Esophagus muscularis mucosa (tissue), 4 donors: Measurements from ENCODE around the gene EDIL3. TPM values are rescaled to one million over a fixed set of nuclear protein-coding genes. Genes with fewer than 3 reads are reported as not detected.

ENCODE experiments used
- DNase-seq: peaks from one replicate; pipeline ENCODE4 v3.0.0-alpha.2; 2017; ENCODE audit errors: extremely low spot score
- H3K27ac ChIP-seq, 4 donors: fragments of 200-600 bp; sonication (generic); replicated peaks in 1 of 4; 1 replicate in 3 of 4; 2 replicates in 1 of 4; pipeline ENCODE4 v1.5.1; 2016 to 2019; ENCODE audit warnings: mild to moderate bottlenecking in 1 of 4
- H3K27me3 ChIP-seq, 4 donors: fragments of 200-600 bp; sonication (generic); one replicate each; pipeline versions ENCODE4 v1.5.1 to v1.6.0; 2016 to 2019
- H3K36me3 ChIP-seq, 4 donors: fragments of 200-600 bp; sonication (generic); one replicate each; pipeline ENCODE4 v1.5.1; 2016 to 2019
- H3K4me1 ChIP-seq, 4 donors: fragments of 200-600 bp; sonication (generic); one replicate each; pipeline ENCODE4 v1.5.1; 2016 to 2019
- H3K4me3 ChIP-seq, 4 donors: fragments of 200-600 bp; sonication (generic); 1 replicate in 2 of 4; 2 replicates in 2 of 4; pipeline ENCODE4 v1.5.1; 2016 to 2019; ENCODE audit warnings: mild to moderate bottlenecking in 4 of 4, moderate library complexity in 1 of 4
- H3K9me3 ChIP-seq, 4 donors: fragments of 200-600 bp; sonication (generic); 1 replicate in 3 of 4; 2 replicates in 1 of 4; pipeline ENCODE4 v1.5.1; 2016 to 2019
- EP300 ChIP-seq: sonication (generic); formaldehyde crosslinking; IDR thresholded peaks from one replicate; pipeline ENCODE4 v1.6.1; 2017; ENCODE audit warnings: antibody characterized with exemption
- POLR2A ChIP-seq: fragments of 450-650 bp; IDR thresholded peaks from one replicate; pipeline ENCODE4 v1.6.1; 2017; ENCODE audit warnings: antibody characterized with exemption, moderate library complexity, mild to moderate bottlenecking, low read depth
- POLR2AphosphoS5 ChIP-seq, 2 donors: sonication (generic); formaldehyde crosslinking; IDR thresholded peaks; one replicate each; pipeline ENCODE4 v1.6.1; 2017; ENCODE audit warnings: antibody characterized with exemption in 2 of 2
- WGBS: methylation state at CpG from one replicate; pipeline ENCODE4 v1.1.5; 2018; 5-methylcytosine and 5-hydroxymethylcytosine counted together
- intact Hi-C: fragments of 100-400 bp; cut with DNase I; formaldehyde crosslinking; loops from one replicate; pipeline ENCODE4 v1.15.1; 2023
- total RNA-seq, 4 donors: library from RNA; depleted of rRNA; stranded (reverse); fragments of >200 nt; gene quantifications; one replicate each; pipeline versions ENCODE4 v1.1.0 to v1.2.1, GENCODE V29; 2016
- TF ChIP-seq, protein P1 (sequence below), 3 experiments: fragments of 200-600 bp in 2 of 3; fragments of 450-650 bp in 1 of 3; sonication (generic) in 2 of 3; IDR thresholded peaks; one replicate each; pipeline ENCODE4 v1.5.1; 2017 to 2019; ENCODE audit warnings: antibody characterized with exemption in 3 of 3, mild to moderate bottlenecking in 2 of 3, moderate library complexity in 1 of 3

The EDIL3 gene
- total RNA-seq, 4 donors from 2014 or later = 10.0 to 17.9 (median 10.8) TPM

DNA sequence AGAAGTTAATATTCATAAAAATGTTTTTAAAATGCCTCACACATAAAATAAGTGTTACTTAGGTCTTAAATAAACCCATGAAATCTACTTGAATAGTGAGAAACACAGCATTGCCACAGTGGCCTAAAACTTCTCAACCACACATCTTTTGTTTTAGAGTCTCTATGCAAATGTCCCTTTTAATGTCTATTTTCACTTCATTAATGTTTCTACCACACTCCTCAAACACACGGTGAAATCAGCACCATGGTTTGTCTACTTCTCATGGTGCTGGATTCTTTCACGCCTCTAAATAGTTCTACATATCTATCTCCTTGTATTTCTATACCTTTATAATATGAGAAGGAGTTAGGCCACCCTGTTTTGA is 111.2 kb downstream of the EDIL3 start:
- no peak for TF ChIP-seq POLR2A
- TF ChIP-seq, protein P1, sequence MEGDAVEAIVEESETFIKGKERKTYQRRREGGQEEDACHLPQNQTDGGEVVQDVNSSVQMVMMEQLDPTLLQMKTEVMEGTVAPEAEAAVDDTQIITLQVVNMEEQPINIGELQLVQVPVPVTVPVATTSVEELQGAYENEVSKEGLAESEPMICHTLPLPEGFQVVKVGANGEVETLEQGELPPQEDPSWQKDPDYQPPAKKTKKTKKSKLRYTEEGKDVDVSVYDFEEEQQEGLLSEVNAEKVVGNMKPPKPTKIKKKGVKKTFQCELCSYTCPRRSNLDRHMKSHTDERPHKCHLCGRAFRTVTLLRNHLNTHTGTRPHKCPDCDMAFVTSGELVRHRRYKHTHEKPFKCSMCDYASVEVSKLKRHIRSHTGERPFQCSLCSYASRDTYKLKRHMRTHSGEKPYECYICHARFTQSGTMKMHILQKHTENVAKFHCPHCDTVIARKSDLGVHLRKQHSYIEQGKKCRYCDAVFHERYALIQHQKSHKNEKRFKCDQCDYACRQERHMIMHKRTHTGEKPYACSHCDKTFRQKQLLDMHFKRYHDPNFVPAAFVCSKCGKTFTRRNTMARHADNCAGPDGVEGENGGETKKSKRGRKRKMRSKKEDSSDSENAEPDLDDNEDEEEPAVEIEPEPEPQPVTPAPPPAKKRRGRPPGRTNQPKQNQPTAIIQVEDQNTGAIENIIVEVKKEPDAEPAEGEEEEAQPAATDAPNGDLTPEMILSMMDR (IDR thresholded peaks at IDR 0.05) = no peak
- TF ChIP-seq EP300 = no peak
- no peak for TF ChIP-seq POLR2AphosphoS5 (IDR thresholded peaks at IDR 0.05)
- no peaks in the 10 kb centered on the region for H3K27me3 ChIP-seq
- no peaks in the 10 kb centered on the region for H3K9me3 ChIP-seq
- H3K27ac ChIP-seq = no peak overlapping the region
- H3K4me1 ChIP-seq = no peaks in the 10 kb centered on the region
- DNase-seq = no peak
- intact Hi-C loops = no loop called here
- H3K4me3 ChIP-seq = no peak overlapping the region
- WGBS = 84% methylated on average over 2 of the region's 2 CpGs
- no peaks in the 10 kb centered on the region for H3K36me3 ChIP-seq

DNA sequence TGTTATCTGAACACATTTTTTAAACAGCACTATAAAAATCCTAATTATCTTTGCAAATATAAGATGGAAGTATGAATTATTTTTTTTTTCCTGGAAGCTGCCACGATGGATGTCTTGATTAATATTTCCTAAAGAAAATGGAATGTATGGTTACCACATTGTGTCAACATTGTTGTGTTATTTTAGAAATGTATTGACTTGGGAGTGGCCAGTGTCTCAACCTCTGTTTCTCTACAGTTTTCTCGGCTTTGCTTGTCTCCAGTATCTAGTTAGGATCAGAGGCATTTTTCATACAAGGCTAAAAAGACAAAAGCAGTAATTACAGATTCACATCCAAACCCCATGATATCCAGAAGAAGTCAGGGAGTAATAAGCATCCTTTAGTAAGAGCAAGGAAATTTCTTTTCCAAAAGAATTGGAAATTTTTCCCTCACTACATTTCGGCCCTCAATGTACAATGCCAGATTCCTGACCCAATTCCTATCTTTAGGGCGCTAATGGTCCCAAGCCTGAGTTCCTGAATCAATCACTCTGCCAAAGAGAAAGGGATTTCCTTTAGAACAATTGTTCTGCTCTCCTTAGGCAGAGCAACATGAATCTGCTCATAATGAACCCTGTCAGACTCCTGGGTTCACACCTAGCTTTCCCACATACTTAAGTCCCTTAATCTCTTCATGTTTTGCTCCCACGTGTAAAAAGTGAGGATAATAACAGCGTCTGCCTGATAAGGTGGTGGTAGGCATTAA is 111.7 kb downstream of the EDIL3 start:
- Histone ChIP-seq H3K9me3 (no peaks in the 10 kb centered on the region), H3K27ac (no peak overlapping the region), H3K36me3 (no peaks in the 10 kb centered on the region), H3K4me1 (no peaks in the 10 kb centered on the region), H3K4me3 (no peak overlapping the region), H3K27me3 (no peaks in the 10 kb centered on the region)
- TF ChIP-seq POLR2A (no peak), EP300 (no peak), POLR2AphosphoS5 (IDR thresholded peaks at IDR 0.05) (no peak)
- TF ChIP-seq, protein P1 (IDR thresholded peaks at IDR 0.05) = no peak
- no peak for DNase-seq
- intact Hi-C loops = no loop called here
- 72% methylated on average over 6 of the region's 6 CpGs for WGBS

DNA sequence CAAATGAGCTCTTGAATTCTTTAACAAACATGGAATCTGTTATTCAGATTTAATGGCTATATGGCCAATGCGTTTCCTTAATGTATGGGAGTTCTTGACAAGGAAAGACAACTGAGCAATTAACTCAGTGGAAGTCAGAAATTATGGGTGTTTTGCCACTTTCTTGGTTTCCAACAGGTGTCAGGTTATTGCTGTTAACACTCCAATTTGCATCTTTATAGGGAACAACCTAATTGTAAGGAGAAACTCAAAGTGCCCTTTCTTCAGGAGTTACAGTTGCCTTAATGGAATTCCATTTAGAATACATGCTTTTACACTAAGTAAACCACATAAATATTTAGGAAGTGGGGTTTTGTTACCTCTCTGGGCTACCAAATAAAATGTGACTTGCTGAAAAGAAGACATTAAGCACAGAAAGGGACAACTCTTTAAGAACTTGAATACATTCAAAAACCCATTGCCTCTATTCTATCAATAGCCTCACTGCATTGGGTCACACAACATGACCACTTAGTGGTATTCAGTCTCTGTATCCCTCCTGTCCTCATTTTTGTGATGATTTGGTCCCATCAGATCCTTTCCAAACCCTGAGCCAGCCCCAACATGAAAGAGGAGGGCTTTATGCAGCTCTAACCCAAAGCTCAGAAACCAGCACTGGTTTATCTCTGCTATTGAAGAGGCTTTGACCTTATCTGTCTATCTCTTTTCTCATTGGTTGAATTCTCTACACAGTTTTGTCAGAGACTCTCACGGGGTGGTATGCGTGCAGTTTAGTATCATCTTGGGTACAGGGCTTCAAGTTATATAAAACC is 118.7 kb downstream of the EDIL3 start:
- Histone ChIP-seq H3K27me3 (no peaks in the 10 kb centered on the region), H3K4me3 (no peak overlapping the region), H3K4me1 (no peaks in the 10 kb centered on the region), H3K36me3 (no peaks in the 10 kb centered on the region), H3K9me3 (no peaks in the 10 kb centered on the region), H3K27ac (no peak overlapping the region)
- intact Hi-C loops = no loop called here
- WGBS = 81% methylated on average over 3 of the region's 3 CpGs
- no peak for DNase-seq
- TF ChIP-seq POLR2A (no peak), EP300 (no peak), POLR2AphosphoS5 (IDR thresholded peaks at IDR 0.05) (no peak)
- TF ChIP-seq, protein P1 (IDR thresholded peaks at IDR 0.05) = no peak

DNA sequence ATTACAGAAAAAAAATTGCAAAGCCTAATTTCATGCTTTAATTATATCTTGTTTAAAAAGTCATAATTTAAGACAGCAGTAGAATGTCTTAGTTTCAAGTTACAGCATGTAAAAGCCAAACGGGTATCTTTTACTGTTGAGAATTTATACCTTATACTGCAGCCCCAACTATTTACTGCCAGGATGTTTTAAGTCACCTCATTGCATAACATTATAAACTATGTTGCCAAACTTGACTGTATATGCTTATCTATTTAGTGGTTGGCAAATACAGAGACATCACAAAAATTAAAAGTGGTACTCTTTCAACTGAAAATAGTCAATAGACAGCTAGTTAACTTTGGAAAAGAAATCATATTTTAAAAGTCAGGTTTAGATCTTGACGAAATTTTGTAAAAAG is 119.5 kb downstream of the EDIL3 start:
- no peaks in the 10 kb centered on the region for H3K4me1 ChIP-seq
- TF ChIP-seq EP300 = no peak
- H3K27me3 ChIP-seq = no peaks in the 10 kb centered on the region
- intact Hi-C loops = no loop called here
- H3K27ac ChIP-seq = no peak overlapping the region
- H3K9me3 ChIP-seq = no peaks in the 10 kb centered on the region
- no peak overlapping the region for H3K4me3 ChIP-seq
- WGBS = 76% methylated on average over 2 of the region's 2 CpGs
- no peaks in the 10 kb centered on the region for H3K36me3 ChIP-seq
- DNase-seq = no peak

DNA sequence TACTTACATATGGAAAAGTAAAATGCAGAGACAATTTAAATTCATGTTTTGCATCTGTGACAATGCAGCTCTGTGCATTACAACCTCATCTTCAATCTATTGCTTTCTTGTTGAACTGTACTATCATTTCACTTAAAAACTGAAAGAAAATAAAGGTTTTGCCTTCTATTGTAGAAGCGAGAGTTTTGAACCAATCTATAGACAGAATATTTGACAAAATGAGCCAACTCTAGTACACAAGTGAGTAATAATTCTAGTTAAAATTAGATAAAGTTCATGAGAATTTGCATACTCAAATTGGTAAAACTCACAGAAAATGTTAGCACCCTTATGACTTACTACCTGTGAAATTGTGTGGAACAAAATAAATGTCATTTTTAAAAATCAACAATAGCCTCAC is 123.7 kb downstream of the EDIL3 start:
- no peaks in the 10 kb centered on the region for H3K36me3 ChIP-seq
- no peak overlapping the region for H3K27ac ChIP-seq
- intact Hi-C loops = no loop called here
- no peaks in the 10 kb centered on the region for H3K9me3 ChIP-seq
- no peak overlapping the region for H3K4me3 ChIP-seq
- no peaks in the 10 kb centered on the region for H3K4me1 ChIP-seq
- 96% methylated on average over 1 of the region's 1 CpG for WGBS
- TF ChIP-seq, protein P1 (IDR thresholded peaks at IDR 0.05) = no peak
- TF ChIP-seq POLR2A = no peak
- no peaks in the 10 kb centered on the region for H3K27me3 ChIP-seq
- no peak for DNase-seq
